AG09319 (cell line): ENCODE results near the gene STK32B.

Experiments
- DNase-seq: peaks from one replicate; pipeline ENCODE4 v3.0.0-alpha.2; 2010; ENCODE audit warnings: low read depth; ENCODE audit errors: extremely low read depth
- CTCF ChIP-seq: IDR thresholded peaks from 2 replicates; pipeline ENCODE4 v1.5.1; 2011; ENCODE audit warnings: low read depth, mild to moderate bottlenecking, inconsistent platforms, low read length, moderate library complexity

Gene STK32B

GRCh38 chr4:5030221-5030620 is 21.1 kb upstream of the STK32B start:
- TF ChIP-seq CTCF: no peak
- no peak for DNase-seq

GRCh38 chr4:5030927-5031326 is 20.4 kb upstream of the STK32B start:
- DNase-seq: no peak
- TF ChIP-seq CTCF: no peak

- DNase-seq: no peak
- TF ChIP-seq CTCF: no peak
Measured at GRCh38 chr4:5032813-5033212, 18.5 kb upstream of the STK32B start.

- no peak for DNase-seq
- TF ChIP-seq CTCF: no peak
Measured at GRCh38 chr4:5033281-5033841, 17.9 kb upstream of the STK32B start.

GRCh38 chr4:5034206-5034605 is 17.1 kb upstream of the STK32B start:
- no peak for TF ChIP-seq CTCF
- DNase-seq: no peak

GRCh38 chr4:5036239-5036638 is 15.0 kb upstream of the STK32B start:
- peak; percentile 86 for DNase-seq
- TF ChIP-seq CTCF: no peak

- TF ChIP-seq CTCF: no peak
- peak; percentile 98 for DNase-seq
Measured at GRCh38 chr4:5037553-5038551, 13.4 kb upstream of the STK32B start.
